Activated CD8-positive, alpha-beta T cell treated with anti-CD3 and anti-CD28 coated beads for 36 hours (primary cell): ENCODE results near the gene TFPI. TPM values are rescaled to one million over a fixed set of nuclear protein-coding genes. Genes with fewer than 3 reads are reported as not detected.

Experiments used
- ATAC-seq: fragments of 200-7000 bp; cut with Tn5 transposase; one replicate; pipeline ENCODE4 v1.10.0; 2021; ENCODE audit warnings: mild to moderate bottlenecking, moderate library complexity
- CTCF ChIA-PET: fragments of 350-600 bp; sonication (Branson Sonifier 250); formaldehyde crosslinking; loops from one replicate; lab custom pipeline; 2021; ENCODE audit warnings: antibody characterized with exemption; lab: Charles Lee
- POLR2A ChIA-PET: fragments of 350-600 bp; sonication (Branson Sonifier 250); formaldehyde crosslinking; loops from one replicate; lab custom pipeline; 2021; ENCODE audit warnings: antibody characterized with exemption; lab: Charles Lee
- DNase-seq: peaks from one replicate; pipeline ENCODE4 v3.0.0-alpha.2; 2020
- H3K27ac Mint-ChIP-seq: one replicate; pipeline ENCODE4 v1.8.0; 2021; ENCODE audit warnings: mild to moderate bottlenecking, mixed read lengths
- H3K27me3 Mint-ChIP-seq: one replicate; pipeline ENCODE4 v1.8.0; 2021; ENCODE audit warnings: mixed read lengths
- H3K36me3 Mint-ChIP-seq: one replicate; pipeline ENCODE4 v1.8.0; 2021; ENCODE audit warnings: low read depth, mixed read lengths
- H3K4me1 Mint-ChIP-seq: one replicate; pipeline ENCODE4 v1.8.0; 2021; ENCODE audit warnings: low read depth, mixed read lengths
- H3K4me3 Mint-ChIP-seq: one replicate; pipeline ENCODE4 v1.8.0; 2021; ENCODE audit warnings: mild to moderate bottlenecking, moderate library complexity, mixed read lengths
- H3K9me3 Mint-ChIP-seq: one replicate; pipeline ENCODE4 v1.8.0; 2021; ENCODE audit warnings: mixed read lengths
- CTCF ChIP-seq: fragments of 200-600 bp; IDR thresholded peaks from one replicate; pipeline ENCODE4 v1.8.0; 2022; ENCODE audit warnings: antibody characterized with exemption, mild to moderate bottlenecking
- intact Hi-C: fragments of 100-400 bp; cut with micrococcal nuclease; formaldehyde crosslinking; loops from one replicate; pipeline ENCODE4 v1.10.0; 2022
- total RNA-seq, 2 experiments: library from RNA; stranded (reverse); gene quantifications; one replicate each; pipeline ENCODE4 v1.2.3, GENCODE V29; 2021

The TFPI gene
- total RNA-seq, 2 experiments from 2014 or later: not detected

GRCh38 chr2:187431911-187432310, 122.3 kb downstream of the TFPI start:
- H3K27ac Mint-ChIP-seq: no peak overlapping the region
- no peaks in the 10 kb centered on the region for H3K4me1 Mint-ChIP-seq
- CTCF ChIA-PET: no interaction called here
- ATAC-seq (no peak), DNase-seq (no peak)
- no peaks in the 10 kb centered on the region for H3K9me3 Mint-ChIP-seq
- H3K4me3 Mint-ChIP-seq: no peak overlapping the region
- POLR2A ChIA-PET: no interaction called here
- intact Hi-C loops: no loop called here
- TF ChIP-seq CTCF: no peak
- no peaks in the 10 kb centered on the region for H3K27me3 Mint-ChIP-seq
- no peaks in the 10 kb centered on the region for H3K36me3 Mint-ChIP-seq

- Mint-ChIP-seq H3K36me3 (no peaks in the 10 kb centered on the region), H3K4me3 (no peak overlapping the region), H3K27me3 (no peaks in the 10 kb centered on the region), H3K27ac (no peak overlapping the region), H3K9me3 (no peaks in the 10 kb centered on the region), H3K4me1 (no peaks in the 10 kb centered on the region)
- CTCF ChIA-PET: no interaction called here
- DNase-seq: no peak
- ATAC-seq: no peak
- no peak for TF ChIP-seq CTCF
- POLR2A ChIA-PET: no interaction called here
- intact Hi-C loops: no loop called here
Observed at GRCh38 chr2:187429989-187430388, 124.2 kb downstream of the TFPI start.

DNA sequence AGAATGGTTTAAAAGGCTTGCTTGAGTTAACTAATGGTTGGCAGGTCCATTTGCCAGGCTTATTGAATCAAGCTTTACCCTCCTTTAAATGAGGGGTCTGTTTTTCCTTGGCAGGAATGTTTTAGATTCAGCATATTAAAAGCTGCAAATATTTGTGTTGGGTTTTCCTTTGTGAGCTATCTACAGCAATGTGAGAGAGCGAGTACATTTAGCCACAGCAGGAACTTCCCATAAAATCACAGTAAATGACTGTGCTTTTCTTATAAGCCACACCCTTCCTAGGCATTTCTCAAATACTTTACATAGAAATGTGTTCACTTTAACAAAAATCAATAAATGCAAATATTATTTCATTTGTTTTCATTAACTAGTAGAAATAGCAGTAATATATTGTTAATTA, 130.1 kb downstream of the TFPI start:
- CTCF ChIA-PET: no interaction called here
- Mint-ChIP-seq H3K4me1 (no peaks in the 10 kb centered on the region), H3K27me3 (no peaks in the 10 kb centered on the region), H3K4me3 (no peak overlapping the region), H3K36me3 (no peaks in the 10 kb centered on the region), H3K9me3 (no peaks in the 10 kb centered on the region), H3K27ac (no peak overlapping the region)
- no peak for ATAC-seq
- POLR2A ChIA-PET: no interaction called here
- DNase-seq: no peak
- no peak for TF ChIP-seq CTCF
- intact Hi-C loops: no loop called here

DNA sequence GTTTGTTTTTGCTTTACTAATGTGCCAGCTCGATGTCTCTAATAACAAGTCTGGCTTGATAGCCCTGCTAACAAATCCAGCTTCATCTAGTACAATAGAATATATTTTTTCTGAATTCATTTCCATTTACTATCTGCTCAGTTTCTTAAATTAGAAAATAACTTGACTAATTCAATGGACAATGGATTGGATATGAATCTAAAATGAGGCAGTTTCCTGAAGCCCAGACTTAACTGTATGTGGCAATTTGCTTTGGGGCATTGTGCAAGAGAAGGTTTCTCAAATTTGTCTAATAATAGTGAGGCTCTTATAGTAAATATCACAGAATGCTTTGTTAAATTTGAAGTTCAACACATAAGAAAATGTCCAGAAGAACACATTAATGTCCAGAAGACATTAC, 132.0 kb downstream of the TFPI start:
- no peak for TF ChIP-seq CTCF
- Mint-ChIP-seq H3K36me3 (no peaks in the 10 kb centered on the region), H3K27ac (no peak overlapping the region), H3K4me1 (no peaks in the 10 kb centered on the region), H3K4me3 (no peak overlapping the region), H3K9me3 (no peaks in the 10 kb centered on the region), H3K27me3 (no peaks in the 10 kb centered on the region)
- ChIA-PET CTCF (no interaction called here), POLR2A (no interaction called here)
- ATAC-seq (no peak), DNase-seq (no peak)
- intact Hi-C loops: no loop called here

DNA sequence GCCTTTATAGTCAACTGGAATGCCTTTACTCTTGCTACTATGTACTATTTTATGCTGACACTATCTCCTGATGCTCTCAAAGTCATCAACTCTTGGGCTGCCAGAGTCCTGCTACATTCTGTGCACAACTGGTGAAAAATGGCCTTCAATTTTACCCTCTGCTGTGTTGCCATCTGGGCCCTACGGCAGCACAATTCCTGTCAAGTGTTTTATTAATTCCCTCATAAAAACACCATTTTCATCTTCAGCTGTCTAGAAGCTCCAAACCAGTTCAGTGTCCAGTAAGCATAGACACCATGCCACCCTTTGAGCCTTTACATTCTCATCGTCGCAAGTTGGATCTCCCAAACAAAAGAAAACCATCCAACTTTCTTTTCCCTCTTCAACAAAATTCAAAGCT, 132.7 kb downstream of the TFPI start:
- TF ChIP-seq CTCF: no peak
- DNase-seq (no peak), ATAC-seq (no peak)
- no peak overlapping the region for H3K4me3 Mint-ChIP-seq
- H3K27ac Mint-ChIP-seq: no peak overlapping the region
- intact Hi-C loops: no loop called here
- no peaks in the 10 kb centered on the region for H3K4me1 Mint-ChIP-seq
- no peaks in the 10 kb centered on the region for H3K36me3 Mint-ChIP-seq
- no peaks in the 10 kb centered on the region for H3K27me3 Mint-ChIP-seq
- no peaks in the 10 kb centered on the region for H3K9me3 Mint-ChIP-seq
- ChIA-PET POLR2A (no interaction called here), CTCF (no interaction called here)
